HG02588 (cell line): ENCODE results near the gene CAPRIN2.

Source experiments
- ATAC-seq: cut with Tn5 transposase; IDR thresholded peaks from one replicate; pipeline ENCODE4 v1.9.1; 2021; ENCODE audit warnings: mild to moderate bottlenecking, moderate library complexity; ENCODE audit not compliant: unreplicated experiment

Gene CAPRIN2

GRCh38 chr12:30754750-30755394 is at the start of gene CAPRIN2:
TSS of gene CAPRIN2 (minus strand) at chr12:30754951. CDS start at chr12:30753520, 1,431 bp downstream.
- ATAC-seq: peak; percentile 93

GRCh38 chr12:30797689-30798088 is 42.9 kb upstream of the CAPRIN2 start:
- ATAC-seq: no peak

GRCh38 chr12:30796891-30797371 is 42.2 kb upstream of the CAPRIN2 start:
- no peak for ATAC-seq

- ATAC-seq: no peak
These were observed 41.6 kb upstream of the CAPRIN2 start for GRCh38 chr12:30796313-30796780.

- peak; percentile 89 for ATAC-seq
These were observed 40.9 kb upstream of the CAPRIN2 start for GRCh38 chr12:30795410-30796312.

- ATAC-seq: no peak
These were observed 40.0 kb upstream of the CAPRIN2 start for GRCh38 chr12:30794591-30795409.

GRCh38 chr12:30794020-30794419 is 39.3 kb upstream of the CAPRIN2 start:
- no peak for ATAC-seq

- ATAC-seq: no peak
These were observed 38.1 kb upstream of the CAPRIN2 start for GRCh38 chr12:30792648-30793499.

- no peak for ATAC-seq
These were observed 37.3 kb upstream of the CAPRIN2 start for GRCh38 chr12:30792085-30792484.

GRCh38 chr12:30788754-30789153 is 34.0 kb upstream of the CAPRIN2 start:
- no peak for ATAC-seq

GRCh38 chr12:30785630-30786029 is 30.9 kb upstream of the CAPRIN2 start:
- ATAC-seq: no peak

- no peak for ATAC-seq
These were observed 29.8 kb upstream of the CAPRIN2 start for GRCh38 chr12:30784508-30784907.

- ATAC-seq: no peak
These were observed 29.2 kb upstream of the CAPRIN2 start for GRCh38 chr12:30783946-30784345.

GRCh38 chr12:30782316-30783173 is 27.8 kb upstream of the CAPRIN2 start:
- ATAC-seq: no peak

- no peak for ATAC-seq
These were observed 24.8 kb upstream of the CAPRIN2 start for GRCh38 chr12:30779578-30779977.

- no peak for ATAC-seq
These were observed 24.4 kb upstream of the CAPRIN2 start for GRCh38 chr12:30779178-30779577.

GRCh38 chr12:30774599-30774998 is 19.8 kb upstream of the CAPRIN2 start:
- no peak for ATAC-seq

- ATAC-seq: no peak
These were observed 15.1 kb upstream of the CAPRIN2 start for GRCh38 chr12:30769802-30770201.

- no peak for ATAC-seq
These were observed 9.5 kb upstream of the CAPRIN2 start for GRCh38 chr12:30764251-30764650.
